ENCODE results near the gene RAB17.

The RAB17 gene

GRCh38 chr2:237617587-237617982 lies 27.1 kb upstream of the RAB17 start:
- no peak overlapping the region for H3K27ac ChIP-seq
- H3K79me2 ChIP-seq = no peaks in the 10 kb centered on the region
- no peak overlapping the region for H3K4me3 ChIP-seq (ENCODE audit: low read depth, low read length)
- TF ChIP-seq CTCF (IDR thresholded peaks at IDR 0.05) = no peak
- H3K36me3 ChIP-seq (ENCODE audit: control insufficient read depth, insufficient read depth, low read length) = no peaks in the 10 kb centered on the region
- H3K4me1 ChIP-seq = peaks cover 14% of the 10 kb centered on the region
- no peaks in the 10 kb centered on the region for H3K9me3 ChIP-seq (ENCODE audit: control insufficient read depth, low read length)
- no peak overlapping the region for H3K4me2 ChIP-seq (ENCODE audit: low read length)
- H3K9ac ChIP-seq = no peak overlapping the region
- no peak overlapping the region for H2AFZ ChIP-seq
- no peaks in the 10 kb centered on the region for H3K27me3 ChIP-seq (ENCODE audit: control insufficient read depth, insufficient read depth, low read length)

GRCh38 chr2:237616734-237617586 lies 26.4 kb upstream of the RAB17 start:
- Histone ChIP-seq H3K9me3 (ENCODE audit: control insufficient read depth, low read length) (no peaks in the 10 kb centered on the region), H3K9ac (no peak overlapping the region), H3K4me3 (ENCODE audit: low read depth, low read length) (no peak overlapping the region), H3K79me2 (no peaks in the 10 kb centered on the region), H3K27ac (no peak overlapping the region), H3K36me3 (ENCODE audit: control insufficient read depth, insufficient read depth, low read length) (no peaks in the 10 kb centered on the region), H3K4me2 (ENCODE audit: low read length) (no peak overlapping the region), H2AFZ (no peak overlapping the region), H3K27me3 (ENCODE audit: control insufficient read depth, insufficient read depth, low read length) (no peaks in the 10 kb centered on the region), H3K4me1 (peaks cover 11% of the 10 kb centered on the region)
- TF ChIP-seq CTCF (IDR thresholded peaks at IDR 0.05) = no peak

GRCh38 chr2:237616373-237616733 lies 25.8 kb upstream of the RAB17 start:
- Histone ChIP-seq H3K9me3 (ENCODE audit: control insufficient read depth, low read length) (no peaks in the 10 kb centered on the region), H3K4me2 (ENCODE audit: low read length) (no peak overlapping the region), H3K27ac (peak overlapping the region; percentile 20), H3K79me2 (no peaks in the 10 kb centered on the region), H3K27me3 (ENCODE audit: control insufficient read depth, insufficient read depth, low read length) (no peaks in the 10 kb centered on the region), H3K4me3 (ENCODE audit: low read depth, low read length) (no peak overlapping the region), H2AFZ (no peak overlapping the region), H3K9ac (no peak overlapping the region), H3K36me3 (ENCODE audit: control insufficient read depth, insufficient read depth, low read length) (no peaks in the 10 kb centered on the region), H3K4me1 (peaks cover 8% of the 10 kb centered on the region)
- no peak for TF ChIP-seq CTCF (IDR thresholded peaks at IDR 0.05)

- Histone ChIP-seq H3K4me3 (ENCODE audit: low read depth, low read length) (no peak overlapping the region), H3K36me3 (ENCODE audit: control insufficient read depth, insufficient read depth, low read length) (no peaks in the 10 kb centered on the region), H3K79me2 (no peaks in the 10 kb centered on the region), H3K4me1 (peaks cover 8% of the 10 kb centered on the region), H2AFZ (no peak overlapping the region), H3K4me2 (ENCODE audit: low read length) (no peak overlapping the region), H3K9ac (no peak overlapping the region), H3K27ac (peak overlapping the region; percentile 20), H3K9me3 (ENCODE audit: control insufficient read depth, low read length) (no peaks in the 10 kb centered on the region), H3K27me3 (ENCODE audit: control insufficient read depth, insufficient read depth, low read length) (no peaks in the 10 kb centered on the region)
- TF ChIP-seq CTCF (IDR thresholded peaks at IDR 0.05) = no peak
Observed at GRCh38 chr2:237615631-237616249, 25.2 kb upstream of the RAB17 start.

Measured in parathyroid adenoma (tissue), 2 donors.